Colonic mucosa (tissue), 4 donors: ENCODE data around the gene PTPRU. TPM values are rescaled to one million over a fixed set of nuclear protein-coding genes. Genes with fewer than 3 reads are reported as not detected.
"Not testable (repeated sequence)": the region's sequence is repeated elsewhere in the genome, so short reads cannot be mapped to it uniquely, and the experiment has no call there.

Source experiments
- DNase-seq: peaks from one replicate; pipeline ENCODE4 v3.0.0-alpha.2; 2020
- H3K27ac ChIP-seq: fragments of 200-600 bp; one replicate; pipeline ENCODE4 v1.8.0; 2021
- H3K27me3 ChIP-seq: fragments of 200-600 bp; one replicate; pipeline ENCODE4 v1.8.0; 2021
- H3K36me3 ChIP-seq: fragments of 200-600 bp; one replicate; pipeline ENCODE4 v1.8.0; 2021
- H3K4me1 ChIP-seq: fragments of 200-600 bp; one replicate; pipeline ENCODE4 v1.8.0; 2021; ENCODE audit warnings: mild to moderate bottlenecking
- H3K4me3 ChIP-seq: fragments of 200-600 bp; one replicate; pipeline ENCODE4 v1.8.0; 2021
- H3K9ac ChIP-seq, 2 donors: one replicate each; pipeline ENCODE4 v1.7.0; 2013; ENCODE audit warnings: control low read depth in 2 of 2, low read depth in 2 of 2, low read length in 2 of 2
- H3K9me3 ChIP-seq: fragments of 200-600 bp; one replicate; pipeline ENCODE4 v1.8.0; 2021
- CTCF ChIP-seq: fragments of 200-600 bp; IDR thresholded peaks from one replicate; pipeline ENCODE4 v1.8.0; 2022; ENCODE audit warnings: antibody characterized with exemption, mild to moderate bottlenecking
- intact Hi-C: fragments of 100-400 bp; cut with DNase I; formaldehyde crosslinking; loops from one replicate; pipeline ENCODE4 v1.14.1; 2022
- total RNA-seq, 2 donors: library from RNA; stranded (reverse); fragmentation: NEBNext Ultra II Directional in 1 of 2; extraction: Animal tissue kit (Norgen Biotek cat#: 25700) in 1 of 2; gene quantifications; one replicate each; pipeline ENCODE4 v1.2.1, GENCODE V29; 2021
- donor health status: healthy.
- donor health status: DM: no; HTN: no; CAD: no.
- donor health status: DM: no; HTN: no; CAD: no.

PTPRU gene
- total RNA-seq, 2 donors from 2014 or later = 2.3 to 4.8 TPM

GRCh38 chr1:29297450-29297849 is 61.1 kb downstream of the PTPRU start:
- no peak overlapping the region for H3K4me3 ChIP-seq
- H3K36me3 ChIP-seq = no peaks in the 10 kb centered on the region
- no peaks in the 10 kb centered on the region for H3K4me1 ChIP-seq
- DNase-seq = no peak
- H3K27me3 ChIP-seq = no peaks in the 10 kb centered on the region
- no peaks in the 10 kb centered on the region for H3K9me3 ChIP-seq
- H3K27ac ChIP-seq = no peak overlapping the region
- intact Hi-C loops = no loop called here
- no peak overlapping the region for H3K9ac ChIP-seq
- no peak for TF ChIP-seq CTCF

DNA sequence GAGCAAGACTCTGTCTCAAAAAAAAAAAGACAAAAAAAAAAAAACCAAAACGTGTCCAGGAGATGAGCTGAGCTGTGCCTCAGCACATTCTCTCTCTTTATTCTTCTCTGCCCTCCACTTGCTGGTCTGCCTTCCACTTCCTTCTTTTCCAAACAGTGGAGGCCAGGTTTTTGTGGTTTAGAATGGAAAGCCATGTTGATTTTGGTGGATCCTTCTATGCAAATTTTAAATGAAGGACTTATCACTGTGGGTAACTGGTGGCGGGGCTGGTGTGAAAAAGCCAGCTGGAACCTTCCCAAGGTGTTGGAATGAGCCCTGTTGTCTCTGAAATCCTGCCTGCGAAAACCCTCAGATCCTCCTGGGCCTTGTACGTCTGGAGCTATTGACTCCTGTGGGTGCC is 61.9 kb downstream of the PTPRU start:
- no peaks in the 10 kb centered on the region for H3K4me1 ChIP-seq
- no peak overlapping the region for H3K4me3 ChIP-seq
- TF ChIP-seq CTCF = no peak
- H3K27me3 ChIP-seq = no peaks in the 10 kb centered on the region
- intact Hi-C loops = no loop called here
- DNase-seq = no peak
- no peak overlapping the region for H3K27ac ChIP-seq
- H3K9ac ChIP-seq = no peak overlapping the region
- H3K9me3 ChIP-seq = no peaks in the 10 kb centered on the region
- H3K36me3 ChIP-seq = no peaks in the 10 kb centered on the region

GRCh38 chr1:29299446-29299845 is 63.1 kb downstream of the PTPRU start:
- H3K27ac ChIP-seq = no peak overlapping the region
- no peak for TF ChIP-seq CTCF
- no peak overlapping the region for H3K9ac ChIP-seq
- no peak for DNase-seq
- H3K27me3 ChIP-seq = no peaks in the 10 kb centered on the region
- H3K4me1 ChIP-seq = no peaks in the 10 kb centered on the region
- no peaks in the 10 kb centered on the region for H3K9me3 ChIP-seq
- H3K4me3 ChIP-seq = no peak overlapping the region
- intact Hi-C loops = no loop called here
- no peaks in the 10 kb centered on the region for H3K36me3 ChIP-seq

DNA sequence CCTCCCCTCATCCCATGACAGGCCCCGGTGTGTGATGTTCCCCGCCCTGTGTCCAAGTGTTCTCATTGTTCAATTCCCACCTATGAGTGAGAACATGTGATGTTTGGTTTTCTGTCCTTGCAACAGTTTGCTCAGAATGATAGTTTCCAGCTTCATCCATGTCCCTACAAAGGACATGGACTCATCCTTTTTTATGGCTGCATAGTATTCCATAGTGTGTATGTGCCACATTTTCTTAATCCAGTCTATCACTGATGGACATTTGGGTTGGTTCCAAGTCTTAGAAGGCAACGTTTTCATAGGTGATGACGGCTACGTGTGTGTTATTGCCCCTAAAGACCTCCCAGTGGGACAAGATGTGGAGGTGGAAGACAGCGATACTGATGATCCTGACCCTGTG is 65.4 kb downstream of the PTPRU start:
- H3K36me3 ChIP-seq, H3K4me3 ChIP-seq, H3K27ac ChIP-seq, H3K9me3 ChIP-seq, H3K9ac ChIP-seq, H3K27me3 ChIP-seq, H3K4me1 ChIP-seq, DNase-seq, intact Hi-C loops: not testable (repeated sequence)

DNA sequence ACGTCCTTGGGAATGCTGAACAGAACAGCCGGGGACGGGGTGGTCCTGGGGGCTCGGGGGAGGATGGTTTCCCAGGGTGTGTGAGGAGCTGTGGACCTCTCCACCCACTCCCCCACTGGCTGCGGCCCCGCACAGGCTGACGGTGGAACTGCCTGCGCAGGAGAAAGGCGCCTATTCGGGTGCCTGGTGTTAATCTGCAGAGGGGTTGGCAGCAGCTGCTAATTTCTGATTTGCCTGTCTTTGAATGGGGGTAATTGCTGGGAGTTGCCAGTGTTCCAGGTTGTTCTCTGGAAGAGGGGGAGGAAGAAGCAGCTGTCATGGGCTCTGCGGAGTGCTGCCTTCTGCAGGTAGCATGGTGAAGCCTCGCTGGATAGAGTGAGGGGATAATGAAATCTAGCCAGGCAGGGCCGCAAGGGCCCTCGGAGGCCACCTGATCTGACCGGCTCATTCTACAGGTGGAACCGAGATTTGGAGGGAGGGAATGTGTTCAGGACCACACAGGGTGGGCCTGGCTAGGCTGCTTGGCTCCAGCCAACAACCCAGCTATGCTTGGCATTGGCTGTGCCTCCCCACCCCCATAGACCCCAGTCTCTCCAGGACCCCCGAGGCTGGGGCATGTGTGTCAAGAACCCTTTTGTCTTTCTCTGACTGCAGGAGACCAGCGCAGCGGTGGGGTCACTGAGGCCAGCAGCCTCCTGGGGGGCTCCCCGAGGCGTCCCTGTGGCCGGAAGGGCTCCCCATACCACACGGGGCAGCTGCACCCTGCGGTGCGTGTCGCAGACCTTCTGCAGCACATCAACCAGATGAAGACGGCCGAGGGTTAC is 67.1 kb downstream of the PTPRU start:
- no peaks in the 10 kb centered on the region for H3K4me1 ChIP-seq
- H3K9ac ChIP-seq = no peak overlapping the region
- H3K36me3 ChIP-seq = no peaks in the 10 kb centered on the region
- no peak for DNase-seq
- TF ChIP-seq CTCF = no peak
- intact Hi-C loops = no loop called here
- no peaks in the 10 kb centered on the region for H3K9me3 ChIP-seq
- H3K4me3 ChIP-seq = no peak overlapping the region
- no peaks in the 10 kb centered on the region for H3K27me3 ChIP-seq
- no peak overlapping the region for H3K27ac ChIP-seq

DNA sequence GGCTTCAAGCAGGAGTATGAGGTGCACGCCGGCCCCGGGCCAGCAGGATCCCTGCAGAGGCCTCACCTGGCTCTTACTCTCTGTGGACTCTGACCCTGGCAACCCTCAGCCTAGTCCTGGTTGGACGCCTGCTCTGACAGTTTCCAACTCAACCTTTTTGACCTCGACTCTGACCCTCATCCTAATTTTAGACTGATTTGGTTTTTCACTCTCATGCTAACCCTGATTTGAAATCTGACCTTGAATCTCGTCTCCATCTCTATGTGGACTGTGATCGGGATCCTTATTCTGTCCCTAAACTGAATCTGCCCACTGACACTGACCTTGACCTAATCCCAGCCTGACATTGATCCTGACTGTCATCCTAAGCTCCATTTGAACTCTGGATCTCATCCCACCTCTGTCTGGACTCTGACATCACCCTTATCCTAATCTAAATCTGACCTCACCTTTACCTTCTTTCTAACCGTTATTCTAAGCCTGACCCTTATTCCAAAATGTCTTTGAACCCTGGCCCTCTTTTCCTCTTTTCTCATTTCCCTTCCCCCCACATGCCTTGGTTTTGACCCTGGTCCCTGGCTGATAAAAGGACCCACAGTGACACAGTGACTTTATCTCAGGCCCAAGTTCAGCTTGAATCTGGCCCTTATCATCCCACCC is 67.8 kb downstream of the PTPRU start:
- intact Hi-C loops = no loop called here
- Histone ChIP-seq H3K9ac (no peak overlapping the region), H3K4me1 (no peaks in the 10 kb centered on the region), H3K9me3 (no peaks in the 10 kb centered on the region), H3K36me3 (no peaks in the 10 kb centered on the region), H3K4me3 (no peak overlapping the region), H3K27me3 (no peaks in the 10 kb centered on the region), H3K27ac (no peak overlapping the region)
- no peak for DNase-seq
- TF ChIP-seq CTCF = no peak
